ENCODE data around the gene ARSJ.
"Not testable (repeated sequence)": the region's sequence is repeated elsewhere in the genome, so short reads cannot be mapped to it uniquely, and the experiment has no call there.

DNA sequence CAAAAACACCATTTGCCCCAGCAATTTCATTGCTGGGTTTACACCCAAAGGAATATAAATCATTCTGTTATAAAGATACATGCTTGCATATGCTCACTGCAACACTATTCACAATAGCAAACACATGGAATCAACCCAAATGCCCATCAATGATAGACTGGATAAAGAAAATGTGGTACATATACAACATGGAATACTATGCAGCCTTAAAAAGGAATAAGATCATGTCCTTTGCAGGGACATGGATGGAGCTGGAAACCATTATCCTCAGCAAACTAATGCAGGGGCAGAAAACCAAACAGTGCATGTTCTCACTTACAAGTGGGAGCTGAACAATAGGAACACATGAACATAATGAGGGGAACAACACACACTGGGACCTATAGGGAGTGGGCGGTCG is 39.3 kb downstream of the ARSJ start:
- TF ChIP-seq, protein P1, sequence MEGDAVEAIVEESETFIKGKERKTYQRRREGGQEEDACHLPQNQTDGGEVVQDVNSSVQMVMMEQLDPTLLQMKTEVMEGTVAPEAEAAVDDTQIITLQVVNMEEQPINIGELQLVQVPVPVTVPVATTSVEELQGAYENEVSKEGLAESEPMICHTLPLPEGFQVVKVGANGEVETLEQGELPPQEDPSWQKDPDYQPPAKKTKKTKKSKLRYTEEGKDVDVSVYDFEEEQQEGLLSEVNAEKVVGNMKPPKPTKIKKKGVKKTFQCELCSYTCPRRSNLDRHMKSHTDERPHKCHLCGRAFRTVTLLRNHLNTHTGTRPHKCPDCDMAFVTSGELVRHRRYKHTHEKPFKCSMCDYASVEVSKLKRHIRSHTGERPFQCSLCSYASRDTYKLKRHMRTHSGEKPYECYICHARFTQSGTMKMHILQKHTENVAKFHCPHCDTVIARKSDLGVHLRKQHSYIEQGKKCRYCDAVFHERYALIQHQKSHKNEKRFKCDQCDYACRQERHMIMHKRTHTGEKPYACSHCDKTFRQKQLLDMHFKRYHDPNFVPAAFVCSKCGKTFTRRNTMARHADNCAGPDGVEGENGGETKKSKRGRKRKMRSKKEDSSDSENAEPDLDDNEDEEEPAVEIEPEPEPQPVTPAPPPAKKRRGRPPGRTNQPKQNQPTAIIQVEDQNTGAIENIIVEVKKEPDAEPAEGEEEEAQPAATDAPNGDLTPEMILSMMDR (conservative IDR thresholded peaks at IDR 0.05; ENCODE audit: low read depth, low read length), result not testable (repeated sequence)
- TF ChIP-seq EZH2 (IDR thresholded peaks at IDR 0.05; ENCODE audit: borderline replicate concordance, low read depth, low read length, poor library complexity, severe bottlenecking), result not testable (repeated sequence)
